T-helper 9 cell (primary cell): Measurements from ENCODE around the gene INO80E.
"Not testable (repeated sequence)": the region's sequence is repeated elsewhere in the genome, so short reads cannot be mapped to it uniquely, and the experiment has no call there.

ENCODE experiments used
- DNase-seq: peaks from one replicate; pipeline ENCODE4 v3.0.0-alpha.2; 2020

The INO80E gene

GRCh38 chr16:30010844-30011713, 15.0 kb downstream of the INO80E start, which contains the start of gene DOC2A:
TSS of gene DOC2A (minus strand) at chr16:30011027. CDS start at chr16:30010222, 805 bp downstream.
- no peak for DNase-seq

GRCh38 chr16:30011714-30012504, 15.9 kb downstream of the INO80E start:
- DNase-seq: no peak

- DNase-seq: not testable (repeated sequence)
These were observed 16.6 kb downstream of the INO80E start for GRCh38 chr16:30012598-30012997.

GRCh38 chr16:30015450-30015849, 19.4 kb downstream of the INO80E start:
- not testable (repeated sequence) for DNase-seq

- DNase-seq: no peak
These were observed 20.7 kb downstream of the INO80E start for GRCh38 chr16:30016555-30017276.

- DNase-seq: no peak
These were observed 21.2 kb downstream of the INO80E start for GRCh38 chr16:30017277-30017656.

GRCh38 chr16:30017937-30018336, 21.9 kb downstream of the INO80E start:
- not testable (repeated sequence) for DNase-seq

GRCh38 chr16:30018731-30019158, 22.7 kb downstream of the INO80E start:
- DNase-seq: no peak

- no peak for DNase-seq
These were observed 26.8 kb downstream of the INO80E start, which contains the start of gene C16orf92 for GRCh38 chr16:30022887-30023286. TSS of gene C16orf92 (plus strand) at chr16:30023198. CDS start at chr16:30023341, 143 bp downstream.

GRCh38 chr16:30023586-30023985, 27.5 kb downstream of the INO80E start:
- no peak for DNase-seq

GRCh38 chr16:30024451-30024850, 28.4 kb downstream of the INO80E start:
- DNase-seq: no peak

GRCh38 chr16:30025156-30025555, 29.1 kb downstream of the INO80E start:
- no peak for DNase-seq

- DNase-seq: no peak
These were observed 29.5 kb downstream of the INO80E start for GRCh38 chr16:30025574-30025973.

GRCh38 chr16:30026449-30026848, 30.4 kb downstream of the INO80E start:
- no peak for DNase-seq

- DNase-seq: no peak
These were observed 31.8 kb downstream of the INO80E start for GRCh38 chr16:30027588-30028437.

- DNase-seq: no peak
These were observed 32.5 kb downstream of the INO80E start for GRCh38 chr16:30028438-30029076.

GRCh38 chr16:30030011-30030685, 34.1 kb downstream of the INO80E start:
- no peak for DNase-seq

GRCh38 chr16:30030841-30031413, 34.9 kb downstream of the INO80E start, which contains the start of gene TLCD3B:
TSS of gene TLCD3B (minus strand) at chr16:30031271. CDS start at chr16:30030527, 744 bp downstream.
- no peak for DNase-seq

- no peak for DNase-seq
These were observed 35.5 kb downstream of the INO80E start for GRCh38 chr16:30031477-30031918.
